OCI-LY1 (cell line): ENCODE data around the gene FYN.

Experiments
- H2AFZ ChIP-seq: fragments of 200-600 bp; sonication (generic), shearing (Covaris generic); 2 replicates; pipeline ENCODE4 v1.6.0; 2014; ENCODE audit warnings: antibody characterized with exemption, mild to moderate bottlenecking, low read length
- H3F3A ChIP-seq: fragments of 200-600 bp; sonication (generic), shearing (Covaris generic); 2 replicates; pipeline ENCODE4 v1.6.0; 2014; ENCODE audit warnings: mild to moderate bottlenecking, antibody characterized with exemption, low read length, moderate library complexity; ENCODE audit not compliant: insufficient read depth
- H3K27ac ChIP-seq: fragments of 200-600 bp; sonication (generic); 2 replicates; pipeline ENCODE4 v1.5.1; 2014; ENCODE audit warnings: low read length, mixed run types, mild to moderate bottlenecking, low read depth; ENCODE audit not compliant: poor library complexity, severe bottlenecking
- H3K27me3 ChIP-seq: fragments of 200-600 bp; sonication (generic); 2 replicates; pipeline ENCODE4 v1.6.0; 2014; ENCODE audit warnings: antibody characterized with exemption, mild to moderate bottlenecking, low read length, moderate library complexity; ENCODE audit not compliant: insufficient read depth
- H3K36me3 ChIP-seq: fragments of 200-600 bp; sonication (generic); 2 replicates; pipeline ENCODE4 v1.6.1; 2014; ENCODE audit warnings: mild to moderate bottlenecking, antibody characterized with exemption, low read length, moderate library complexity, mixed read lengths; ENCODE audit not compliant: insufficient read depth
- H3K4me1 ChIP-seq: fragments of 200-600 bp; sonication (generic); 2 replicates; pipeline ENCODE4 v1.5.1; 2014; ENCODE audit warnings: mild to moderate bottlenecking, low read length, moderate library complexity; ENCODE audit not compliant: insufficient read depth, severe bottlenecking
- H3K4me2 ChIP-seq: fragments of 200-600 bp; sonication (generic), shearing (Covaris generic); 2 replicates; pipeline ENCODE4 v1.6.1; 2014; ENCODE audit warnings: low read length
- H3K4me3 ChIP-seq: fragments of 200-600 bp; sonication (generic); 2 replicates; pipeline ENCODE4 v1.5.1; 2014; ENCODE audit warnings: low read length, low read depth, mild to moderate bottlenecking, mixed read lengths; ENCODE audit not compliant: poor library complexity, severe bottlenecking
- H3K79me2 ChIP-seq: fragments of 200-600 bp; shearing (Covaris generic); 2 replicates; pipeline ENCODE4 v1.6.1; 2016; ENCODE audit warnings: mixed run types, low read length, mixed read lengths; ENCODE audit not compliant: insufficient read depth
- H3K9ac ChIP-seq: fragments of 200-600 bp; sonication (generic), shearing (Covaris generic); 2 replicates; pipeline ENCODE4 v1.6.1; 2014; ENCODE audit warnings: mild to moderate bottlenecking, low read length, mixed read lengths
- H3K9me2 ChIP-seq: fragments of 200-600 bp; sonication (generic), shearing (Covaris generic); 2 replicates; pipeline ENCODE4 v1.6.1; 2014; ENCODE audit warnings: low read depth, mild to moderate bottlenecking, low read length, mixed read lengths
- H3K9me3 ChIP-seq: fragments of 200-600 bp; shearing (Covaris generic); 2 replicates; pipeline ENCODE4 v1.6.1; 2014; ENCODE audit warnings: low read length, mixed read lengths
- H4K20me1 ChIP-seq: fragments of 200-600 bp; sonication (generic), shearing (Covaris generic); 2 replicates; pipeline ENCODE4 v1.6.0; 2016; ENCODE audit warnings: mild to moderate bottlenecking, low read length; ENCODE audit not compliant: insufficient read depth
- EZH2 ChIP-seq: fragments of 200-600 bp; sonication (generic), shearing (Covaris generic); IDR thresholded peaks from 2 replicates; pipeline ENCODE4 v1.8.0; 2017; ENCODE audit warnings: borderline replicate concordance, mixed run types, mild to moderate bottlenecking, antibody characterized with exemption, low read length, moderate library complexity, mixed read lengths
- TF ChIP-seq, protein P1 (sequence below): fragments of 200-600 bp; sonication (generic), shearing (Covaris generic); IDR thresholded peaks from 2 replicates; pipeline ENCODE4 v1.5.1; 2017; ENCODE audit warnings: mild to moderate bottlenecking, antibody characterized with exemption, low read length, moderate library complexity, mixed read lengths

The FYN gene

GRCh38 chr6:111871725-111872400, 1.4 kb downstream of the FYN start:
- H3K36me3 ChIP-seq, result no peaks in the 10 kb centered on the region
- H3K79me2 ChIP-seq, result no peaks in the 10 kb centered on the region
- H3K4me1 ChIP-seq, result peaks cover 11% of the 10 kb centered on the region
- no peaks in the 10 kb centered on the region for H3K9me3 ChIP-seq
- H3K9ac ChIP-seq, result no peak overlapping the region
- no peaks in the 10 kb centered on the region for H3F3A ChIP-seq
- no peak overlapping the region for H2AFZ ChIP-seq
- no peaks in the 10 kb centered on the region for H3K9me2 ChIP-seq
- no peaks in the 10 kb centered on the region for H4K20me1 ChIP-seq
- H3K27me3 ChIP-seq, result no peaks in the 10 kb centered on the region; the same call in 1 of the 2 replicates
- TF ChIP-seq, protein P1, sequence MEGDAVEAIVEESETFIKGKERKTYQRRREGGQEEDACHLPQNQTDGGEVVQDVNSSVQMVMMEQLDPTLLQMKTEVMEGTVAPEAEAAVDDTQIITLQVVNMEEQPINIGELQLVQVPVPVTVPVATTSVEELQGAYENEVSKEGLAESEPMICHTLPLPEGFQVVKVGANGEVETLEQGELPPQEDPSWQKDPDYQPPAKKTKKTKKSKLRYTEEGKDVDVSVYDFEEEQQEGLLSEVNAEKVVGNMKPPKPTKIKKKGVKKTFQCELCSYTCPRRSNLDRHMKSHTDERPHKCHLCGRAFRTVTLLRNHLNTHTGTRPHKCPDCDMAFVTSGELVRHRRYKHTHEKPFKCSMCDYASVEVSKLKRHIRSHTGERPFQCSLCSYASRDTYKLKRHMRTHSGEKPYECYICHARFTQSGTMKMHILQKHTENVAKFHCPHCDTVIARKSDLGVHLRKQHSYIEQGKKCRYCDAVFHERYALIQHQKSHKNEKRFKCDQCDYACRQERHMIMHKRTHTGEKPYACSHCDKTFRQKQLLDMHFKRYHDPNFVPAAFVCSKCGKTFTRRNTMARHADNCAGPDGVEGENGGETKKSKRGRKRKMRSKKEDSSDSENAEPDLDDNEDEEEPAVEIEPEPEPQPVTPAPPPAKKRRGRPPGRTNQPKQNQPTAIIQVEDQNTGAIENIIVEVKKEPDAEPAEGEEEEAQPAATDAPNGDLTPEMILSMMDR, result no peak
- TF ChIP-seq EZH2, result no peak
- peak overlapping the region; percentile 62 for H3K4me3 ChIP-seq
- H3K27ac ChIP-seq, result no peak overlapping the region
- peak overlapping the region; percentile 93 for H3K4me2 ChIP-seq

DNA sequence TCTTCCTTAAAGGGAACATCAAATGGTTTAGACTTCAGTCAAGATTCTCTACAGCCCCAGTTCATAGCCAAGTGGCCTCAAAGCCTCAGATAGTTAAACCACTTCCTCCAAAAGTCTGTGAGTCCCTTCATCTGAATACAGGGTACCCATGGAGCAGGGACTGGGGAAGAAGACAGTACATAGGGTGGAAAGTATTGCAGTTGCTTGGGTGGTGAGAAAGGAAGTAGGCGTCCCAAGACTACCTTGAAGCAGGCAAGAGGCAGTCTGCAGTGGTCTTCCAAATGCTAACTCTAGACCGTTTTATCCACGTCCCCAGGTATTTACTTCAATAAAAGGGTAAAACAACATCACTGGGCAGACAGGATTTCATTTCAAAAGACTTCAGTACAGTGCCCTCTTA, 2.0 kb downstream of the FYN start:
- no peaks in the 10 kb centered on the region for H3K9me2 ChIP-seq
- no peaks in the 10 kb centered on the region for H3K79me2 ChIP-seq
- H3K4me1 ChIP-seq, result peaks cover 11% of the 10 kb centered on the region
- no peaks in the 10 kb centered on the region for H3K36me3 ChIP-seq
- TF ChIP-seq, protein P1, result no peak
- no peak for TF ChIP-seq EZH2
- no peaks in the 10 kb centered on the region; the same call in 1 of the 2 replicates for H3K27me3 ChIP-seq
- no peak overlapping the region for H2AFZ ChIP-seq
- H3K9ac ChIP-seq, result no peak overlapping the region
- H3K9me3 ChIP-seq, result no peaks in the 10 kb centered on the region
- no peak overlapping the region for H3K4me3 ChIP-seq
- H3K4me2 ChIP-seq, result no peak overlapping the region
- no peaks in the 10 kb centered on the region for H4K20me1 ChIP-seq
- H3K27ac ChIP-seq, result no peak overlapping the region
- no peaks in the 10 kb centered on the region for H3F3A ChIP-seq

DNA sequence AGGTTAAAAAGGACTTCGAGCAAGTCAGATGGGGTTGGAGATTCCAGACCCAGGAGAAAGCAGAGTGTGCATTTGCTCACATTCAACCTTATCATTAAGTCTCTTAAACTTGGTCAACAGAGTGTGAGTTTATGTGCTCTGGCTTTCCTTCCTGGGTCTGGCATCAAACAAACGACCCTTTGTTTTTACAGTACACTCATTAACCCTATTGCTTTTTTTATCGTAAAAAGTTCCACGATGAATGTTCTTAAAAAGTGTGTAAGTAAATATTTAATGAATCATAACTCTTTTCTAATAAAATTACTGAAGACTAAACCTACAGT, 2.5 kb downstream of the FYN start:
- no peaks in the 10 kb centered on the region for H3K9me2 ChIP-seq

More for the DNA sequence above, 2.5 kb downstream of the FYN start:
- H3F3A ChIP-seq, result no peaks in the 10 kb centered on the region
- H3K4me2 ChIP-seq, result no peak overlapping the region
- no peaks in the 10 kb centered on the region for H4K20me1 ChIP-seq
- no peak overlapping the region for H3K27ac ChIP-seq
- no peak overlapping the region for H3K4me3 ChIP-seq
- no peak overlapping the region for H2AFZ ChIP-seq
- no peaks in the 10 kb centered on the region for H3K36me3 ChIP-seq
- H3K4me1 ChIP-seq, result peaks cover 11% of the 10 kb centered on the region
- H3K27me3 ChIP-seq, result no peaks in the 10 kb centered on the region; the same call in 1 of the 2 replicates
- no peak overlapping the region for H3K9ac ChIP-seq
- no peaks in the 10 kb centered on the region for H3K9me3 ChIP-seq
- no peaks in the 10 kb centered on the region for H3K79me2 ChIP-seq
- TF ChIP-seq, protein P1, result no peak
- no peak for TF ChIP-seq EZH2
